Keratinocyte (primary cell): ENCODE data around the gene PSME3. TPM values are rescaled to one million over a fixed set of nuclear protein-coding genes. Genes with fewer than 3 reads are reported as not detected.
"Not testable (repeated sequence)": the region's sequence is repeated elsewhere in the genome, so short reads cannot be mapped to it uniquely, and the experiment has no call there.

Source experiments
- DNase-seq: peaks from one replicate; pipeline ENCODE4 v3.0.0-alpha.2; 2011; ENCODE audit warnings: low read depth, missing footprints, low spot score
- FAIRE-seq: peaks from 2 replicates; lab custom pipeline; 2011; peaks lifted over from hg19 to GRCh38; lab: Jason Lieb, UNC
- H2AFZ ChIP-seq: 2 replicates; pipeline ENCODE4 v1.6.0; 2012; ENCODE audit warnings: low read length, control low read depth, inconsistent platforms; ENCODE audit not compliant: control insufficient read depth
- H3K27ac ChIP-seq: 2 replicates; pipeline ENCODE4 v1.5.1; 2011; ENCODE audit warnings: low read length; ENCODE audit not compliant: control insufficient read depth, insufficient read depth
- H3K27me3 ChIP-seq: 3 replicates; pipeline ENCODE4 v1.6.0; 2011; ENCODE audit warnings: low read length; ENCODE audit not compliant: control insufficient read depth, insufficient read depth; ENCODE audit errors: extremely low read depth
- H3K36me3 ChIP-seq, 2 experiments: 2 replicates in 1 of 2; 3 replicates in 1 of 2; pipeline ENCODE4 v1.5.1; 2011; ENCODE audit warnings: low read length in 2 of 2, mild to moderate bottlenecking in 1 of 2; ENCODE audit not compliant: control insufficient read depth in 2 of 2, insufficient read depth in 2 of 2; ENCODE audit errors: extremely low read depth in 1 of 2
- H3K4me1 ChIP-seq: 3 replicates; pipeline ENCODE4 v1.5.1; 2011; ENCODE audit warnings: low read length; ENCODE audit not compliant: control insufficient read depth, insufficient read depth; ENCODE audit errors: extremely low read depth
- H3K4me2 ChIP-seq: 3 replicates; pipeline ENCODE4 v1.6.0; 2011; ENCODE audit warnings: low read depth, low read length; ENCODE audit not compliant: control insufficient read depth, insufficient read depth; ENCODE audit errors: extremely low read depth
- H3K4me3 ChIP-seq, 3 experiments: fragments of 200-600 bp in 1 of 3; sonication (generic) in 1 of 3; 2 replicates in 2 of 3; 3 replicates in 1 of 3; pipeline ENCODE4 v1.5.1; 2011 to 2016; ENCODE audit warnings: low read length in 3 of 3, mild to moderate bottlenecking in 3 of 3, control low read depth in 2 of 3, inconsistent platforms in 1 of 3, low read depth in 1 of 3, mixed read lengths in 1 of 3, mixed run types in 1 of 3, moderate library complexity in 1 of 3; ENCODE audit not compliant: control insufficient read depth in 2 of 3, insufficient read depth in 2 of 3; ENCODE audit errors: extremely low read depth in 1 of 3
- H3K79me2 ChIP-seq: 2 replicates; pipeline ENCODE4 v1.6.0; 2012; ENCODE audit warnings: low read length; ENCODE audit not compliant: control insufficient read depth, insufficient read depth
- H3K9ac ChIP-seq: 3 replicates; pipeline ENCODE4 v1.6.0; 2011; ENCODE audit warnings: low read length; ENCODE audit not compliant: control insufficient read depth, insufficient read depth; ENCODE audit errors: extremely low read depth
- H3K9me1 ChIP-seq: 3 replicates; pipeline ENCODE4 v1.6.0; 2011; ENCODE audit warnings: low read length; ENCODE audit not compliant: control insufficient read depth, insufficient read depth; ENCODE audit errors: extremely low read depth
- H3K9me3 ChIP-seq: 2 replicates; pipeline ENCODE4 v1.5.1; 2012; ENCODE audit warnings: low read depth, low read length; ENCODE audit not compliant: control insufficient read depth
- H4K20me1 ChIP-seq: 3 replicates; pipeline ENCODE4 v1.6.0; 2011; ENCODE audit warnings: low read length; ENCODE audit not compliant: control insufficient read depth, insufficient read depth; ENCODE audit errors: extremely low read depth
- EZH2 ChIP-seq: IDR thresholded peaks from one replicate; pipeline ENCODE4 v1.6.1; 2012; ENCODE audit warnings: inconsistent platforms, mild to moderate bottlenecking, low read length, moderate library complexity
- dilution Hi-C: fragments of 300-500 bp; cut with MboI; formaldehyde crosslinking; loops from one replicate; pipeline ENCODE4 v1.7.0; 2020; ENCODE audit warnings: low sequenced_read_pairs; ENCODE audit not compliant: extremely low pct_ligation_motif_present
- polyA plus RNA-seq, 5 experiments: library from polyadenylated mRNA; depleted of rRNA in 3 of 5; stranded (reverse) in 3 of 5; stranded (forward) in 1 of 5; unstranded in 1 of 5; fragments of >200 nt; gene quantifications; 1 replicate in 1 of 5; 2 replicates in 3 of 5; 3 replicates in 1 of 5; pipeline versions ENCODE4 v1.2.1 to v1.2.3, GENCODE V29; 2011 to 2012; ENCODE audit warnings: missing spikeins in 2 of 5, low read depth in 1 of 5, low replicate concordance in 1 of 5
- TF ChIP-seq, protein P1 (sequence below), 3 experiments: IDR thresholded peaks in 1 of 3; conservative IDR thresholded peaks in 1 of 3; optimal IDR thresholded peaks in 1 of 3; 2 replicates in 2 of 3; 3 replicates in 1 of 3; pipeline versions ENCODE3 to v1.5.1; 2011; ENCODE audit warnings: low read length in 3 of 3, mild to moderate bottlenecking in 3 of 3, moderate library complexity in 2 of 3, control low read depth in 1 of 3, inconsistent platforms in 1 of 3; ENCODE audit not compliant: insufficient read depth in 2 of 3; ENCODE audit errors: extremely low read depth in 1 of 3

Gene PSME3
- polyA plus RNA-seq, 1 donor (not counting 4 experiments of a cell fraction or from before 2014, with no cell fraction given) = 190 TPM

DNA sequence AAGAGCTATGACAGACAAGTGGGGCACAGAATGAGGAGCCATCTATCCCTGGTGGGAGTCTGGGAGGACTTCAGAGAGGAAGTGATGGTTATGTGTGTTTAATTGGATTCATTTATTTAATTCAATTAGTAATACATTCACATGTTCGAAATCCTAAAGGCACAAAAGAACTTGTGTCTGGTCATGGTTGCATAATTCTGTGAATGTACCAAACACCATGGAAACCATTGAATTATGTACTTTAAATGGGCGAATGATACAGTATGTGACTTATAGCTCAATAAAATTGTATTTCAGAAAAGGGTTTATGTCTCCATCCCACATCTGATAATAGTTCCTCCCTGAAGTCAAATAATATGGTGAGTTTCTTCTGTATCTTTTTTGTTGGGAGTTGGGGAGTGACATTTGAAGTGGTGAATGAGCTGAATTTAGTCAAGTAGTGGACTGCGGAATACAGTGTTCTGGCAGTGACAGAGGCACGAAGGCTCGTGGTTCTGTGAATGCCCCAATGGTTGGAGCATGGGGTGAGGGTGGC, 47.6 kb downstream of the PSME3 start:
- no peaks in the 10 kb centered on the region for H3K9me1 ChIP-seq
- H3K79me2 ChIP-seq = no peaks in the 10 kb centered on the region
- H3K4me2 ChIP-seq = no peak overlapping the region
- no peak overlapping the region for H3K27ac ChIP-seq
- no peaks in the 10 kb centered on the region for H3K9me3 ChIP-seq
- DNase-seq = no peak
- H3K27me3 ChIP-seq = peaks cover 25% of the 10 kb centered on the region
- TF ChIP-seq, protein P1, sequence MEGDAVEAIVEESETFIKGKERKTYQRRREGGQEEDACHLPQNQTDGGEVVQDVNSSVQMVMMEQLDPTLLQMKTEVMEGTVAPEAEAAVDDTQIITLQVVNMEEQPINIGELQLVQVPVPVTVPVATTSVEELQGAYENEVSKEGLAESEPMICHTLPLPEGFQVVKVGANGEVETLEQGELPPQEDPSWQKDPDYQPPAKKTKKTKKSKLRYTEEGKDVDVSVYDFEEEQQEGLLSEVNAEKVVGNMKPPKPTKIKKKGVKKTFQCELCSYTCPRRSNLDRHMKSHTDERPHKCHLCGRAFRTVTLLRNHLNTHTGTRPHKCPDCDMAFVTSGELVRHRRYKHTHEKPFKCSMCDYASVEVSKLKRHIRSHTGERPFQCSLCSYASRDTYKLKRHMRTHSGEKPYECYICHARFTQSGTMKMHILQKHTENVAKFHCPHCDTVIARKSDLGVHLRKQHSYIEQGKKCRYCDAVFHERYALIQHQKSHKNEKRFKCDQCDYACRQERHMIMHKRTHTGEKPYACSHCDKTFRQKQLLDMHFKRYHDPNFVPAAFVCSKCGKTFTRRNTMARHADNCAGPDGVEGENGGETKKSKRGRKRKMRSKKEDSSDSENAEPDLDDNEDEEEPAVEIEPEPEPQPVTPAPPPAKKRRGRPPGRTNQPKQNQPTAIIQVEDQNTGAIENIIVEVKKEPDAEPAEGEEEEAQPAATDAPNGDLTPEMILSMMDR (optimal IDR thresholded peaks at IDR 0.05 in 1 of 3, IDR thresholded peaks at IDR 0.05 in 1 of 3, conservative IDR thresholded peaks at IDR 0.05 in 1 of 3; ENCODE audit: extremely low read depth in 1 of 3, insufficient read depth in 2 of 3, low read length in 3 of 3) = no peak
- no peak for TF ChIP-seq EZH2
- H2AFZ ChIP-seq = no peak overlapping the region
- no peaks in the 10 kb centered on the region for H4K20me1 ChIP-seq
- no peak overlapping the region for H3K4me3 ChIP-seq
- FAIRE-seq = no peak
- no peaks in the 10 kb centered on the region for H3K4me1 ChIP-seq
- no peaks in the 10 kb centered on the region for H3K36me3 ChIP-seq
- dilution Hi-C loops = no loop called here
- H3K9ac ChIP-seq = no peak overlapping the region

DNA sequence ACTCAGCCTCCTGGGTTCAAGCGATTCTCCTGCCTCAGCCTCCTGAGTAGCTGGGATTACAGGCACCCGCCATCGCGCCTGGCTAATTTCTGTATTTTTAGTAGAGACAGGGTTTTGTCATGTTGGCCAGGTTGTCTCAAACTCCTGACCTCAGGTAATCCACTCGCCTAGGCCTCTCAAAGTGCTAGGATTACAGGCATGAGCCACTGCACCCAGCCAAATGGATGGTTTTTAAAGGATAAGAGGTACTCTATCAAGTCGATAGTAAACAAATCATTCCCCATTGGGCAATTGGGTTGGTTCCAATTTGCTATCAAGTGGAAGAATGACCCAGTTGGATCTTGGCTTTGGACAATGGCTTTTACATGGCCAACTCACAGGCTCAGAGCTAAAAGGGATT, 48.5 kb downstream of the PSME3 start:
- FAIRE-seq, dilution Hi-C loops, H3K4me2 ChIP-seq, H3K79me2 ChIP-seq, DNase-seq, H3K4me3 ChIP-seq, H3K9me1 ChIP-seq, H3K36me3 ChIP-seq, H3K27ac ChIP-seq, H3K9me3 ChIP-seq, H3K4me1 ChIP-seq, H3K9ac ChIP-seq, H4K20me1 ChIP-seq, H2AFZ ChIP-seq: not testable (repeated sequence)
- H3K27me3 ChIP-seq = peaks cover 25% of the 10 kb centered on the region

DNA sequence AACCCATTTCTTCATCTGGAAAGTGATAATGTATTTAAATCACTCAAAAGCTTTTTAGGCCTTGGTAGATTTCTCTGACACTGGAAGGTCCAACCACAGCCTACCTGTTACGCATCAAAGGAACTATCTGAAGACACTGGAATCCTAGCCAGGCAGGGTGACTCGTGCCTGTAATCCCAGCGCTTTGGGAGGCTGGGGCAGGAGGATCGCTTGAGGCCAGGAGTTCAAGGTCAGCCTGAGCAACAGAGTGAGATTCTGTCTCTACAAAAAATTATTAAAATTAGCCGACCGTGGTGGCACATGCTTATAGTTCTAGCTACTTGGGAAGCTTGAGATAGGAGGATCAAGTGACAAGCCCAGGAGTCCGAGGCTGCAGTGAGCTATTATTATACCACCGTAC, 49.0 kb downstream of the PSME3 start:
- no peaks in the 10 kb centered on the region for H3K4me1 ChIP-seq
- TF ChIP-seq, protein P1 (optimal IDR thresholded peaks at IDR 0.05 in 1 of 3, IDR thresholded peaks at IDR 0.05 in 1 of 3, conservative IDR thresholded peaks at IDR 0.05 in 1 of 3; ENCODE audit: extremely low read depth in 1 of 3, insufficient read depth in 2 of 3, low read length in 3 of 3) = no peak
- TF ChIP-seq EZH2 = no peak
- H3K4me2 ChIP-seq = no peak overlapping the region
- no peaks in the 10 kb centered on the region for H3K36me3 ChIP-seq
- H3K27me3 ChIP-seq = peaks cover 22% of the 10 kb centered on the region
- H3K79me2 ChIP-seq = no peaks in the 10 kb centered on the region
- no peaks in the 10 kb centered on the region for H3K9me1 ChIP-seq
- no peak overlapping the region for H3K27ac ChIP-seq
- no peak for DNase-seq
- no peak overlapping the region for H3K4me3 ChIP-seq
- H3K9me3 ChIP-seq = no peaks in the 10 kb centered on the region
- no peak for FAIRE-seq
- dilution Hi-C loops = no loop called here
- no peak overlapping the region for H2AFZ ChIP-seq
- no peaks in the 10 kb centered on the region for H4K20me1 ChIP-seq
- H3K9ac ChIP-seq = no peak overlapping the region
